Prostate gland (tissue), 2 donors: Measurements from ENCODE around the gene TOM1. TPM values are rescaled to one million over a fixed set of nuclear protein-coding genes. Genes with fewer than 3 reads are reported as not detected.

ENCODE experiments used
- DNase-seq: peaks from one replicate; pipeline ENCODE4 v3.0.0-alpha.2; 2019; ENCODE audit warnings: low spot score
- H3K27ac ChIP-seq, 2 donors: fragments of 200-600 bp; sonication (generic); 2 replicates each; pipeline ENCODE4 v1.5.1; 2017 to 2019
- H3K27me3 ChIP-seq: fragments of 200-600 bp; sonication (generic); replicated peaks from 2 replicates; pipeline ENCODE4 v1.5.1; 2019; ENCODE audit not compliant: insufficient read depth
- H3K36me3 ChIP-seq, 2 donors: fragments of 200-600 bp; sonication (generic); 1 replicate in 1 of 2; 2 replicates in 1 of 2; pipeline versions ENCODE4 v1.5.1 to v1.8.1; 2017 to 2019
- H3K4me1 ChIP-seq: fragments of 200-600 bp; sonication (generic); replicated peaks from 2 replicates; pipeline ENCODE4 v1.5.1; 2019
- H3K4me3 ChIP-seq, 2 donors: fragments of 200-600 bp; sonication (generic); 2 replicates each; pipeline ENCODE4 v1.5.1; 2017 to 2019
- H3K9me3 ChIP-seq: fragments of 200-600 bp; sonication (generic); 2 replicates; pipeline ENCODE4 v1.5.1; 2017
- POLR2A ChIP-seq: fragments of 450-650 bp; IDR thresholded peaks from one replicate; pipeline ENCODE4 v1.6.1; 2016; ENCODE audit warnings: antibody characterized with exemption, mild to moderate bottlenecking
- POLR2AphosphoS5 ChIP-seq: sonication (generic); formaldehyde crosslinking; IDR thresholded peaks from one replicate; pipeline ENCODE4 v1.6.1; 2017; ENCODE audit warnings: antibody characterized with exemption
- WGBS: methylation state at CpG from one replicate; pipeline ENCODE4 v1.1.5; 2018; 5-methylcytosine and 5-hydroxymethylcytosine counted together
- intact Hi-C: fragments of 100-400 bp; cut with DNase I; formaldehyde crosslinking; loops from one replicate; pipeline ENCODE4 v1.14.2; 2022
- total RNA-seq, 2 donors: library from RNA; depleted of rRNA; stranded (reverse); fragments of >200 nt; gene quantifications; one replicate each; pipeline ENCODE4 v1.1.0, GENCODE V29; 2016
- TF ChIP-seq, protein P1 (sequence below), 4 experiments: fragments of 200-600 bp in 2 of 4; fragments of 450-650 bp in 2 of 4; sonication (generic) in 2 of 4; IDR thresholded peaks; 1 replicate in 3 of 4; 2 replicates in 1 of 4; pipeline ENCODE4 v1.5.1; 2016 to 2019; ENCODE audit warnings: antibody characterized with exemption in 4 of 4, mild to moderate bottlenecking in 2 of 4, moderate library complexity in 2 of 4

Gene TOM1
- total RNA-seq, 2 donors from 2014 or later: 65.6 to 68.6 TPM

DNA sequence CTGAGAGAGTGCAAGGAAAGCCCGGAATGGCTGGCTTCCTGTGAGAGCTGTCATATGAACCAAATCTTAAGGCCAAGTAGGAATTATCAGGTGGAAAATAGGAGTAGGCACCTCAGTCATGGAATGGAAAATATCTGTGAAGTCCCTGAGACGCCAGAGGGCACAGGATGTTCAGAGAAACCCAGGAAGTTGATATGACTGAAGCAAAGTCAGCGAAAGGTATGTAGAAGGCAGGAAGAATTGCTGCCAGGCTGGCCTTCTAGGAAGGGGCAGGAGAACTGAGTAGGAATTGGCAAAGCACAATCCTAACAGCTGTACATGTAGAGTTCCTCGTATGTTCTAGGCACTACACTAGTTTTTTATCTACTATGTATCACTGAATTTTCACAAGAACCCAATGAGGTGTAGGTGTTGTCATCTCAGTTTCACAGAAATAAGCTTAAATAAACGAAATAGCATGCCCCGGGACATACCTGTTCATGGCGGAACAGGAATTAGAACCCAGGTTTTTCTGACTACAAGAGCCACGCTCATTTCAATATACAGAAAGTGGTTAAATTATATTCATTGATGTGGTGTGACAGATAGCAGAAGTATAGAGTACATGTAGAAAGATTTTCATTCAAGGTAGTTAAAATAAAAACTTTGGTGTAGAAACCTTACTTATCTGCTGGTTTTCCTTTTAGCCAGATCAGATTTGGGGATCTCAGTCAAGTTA lies 25.4 kb upstream of the TOM1 start:
- intact Hi-C loops: no loop called here
- Histone ChIP-seq H3K4me1 (no peaks in the 10 kb centered on the region), H3K36me3 (no peaks in the 10 kb centered on the region), H3K27ac (no peak overlapping the region), H3K9me3 (no peaks in the 10 kb centered on the region), H3K4me3 (no peak overlapping the region), H3K27me3 (no peaks in the 10 kb centered on the region)
- WGBS: 92% methylated on average over 8 of the region's 8 CpGs
- TF ChIP-seq, protein P1, sequence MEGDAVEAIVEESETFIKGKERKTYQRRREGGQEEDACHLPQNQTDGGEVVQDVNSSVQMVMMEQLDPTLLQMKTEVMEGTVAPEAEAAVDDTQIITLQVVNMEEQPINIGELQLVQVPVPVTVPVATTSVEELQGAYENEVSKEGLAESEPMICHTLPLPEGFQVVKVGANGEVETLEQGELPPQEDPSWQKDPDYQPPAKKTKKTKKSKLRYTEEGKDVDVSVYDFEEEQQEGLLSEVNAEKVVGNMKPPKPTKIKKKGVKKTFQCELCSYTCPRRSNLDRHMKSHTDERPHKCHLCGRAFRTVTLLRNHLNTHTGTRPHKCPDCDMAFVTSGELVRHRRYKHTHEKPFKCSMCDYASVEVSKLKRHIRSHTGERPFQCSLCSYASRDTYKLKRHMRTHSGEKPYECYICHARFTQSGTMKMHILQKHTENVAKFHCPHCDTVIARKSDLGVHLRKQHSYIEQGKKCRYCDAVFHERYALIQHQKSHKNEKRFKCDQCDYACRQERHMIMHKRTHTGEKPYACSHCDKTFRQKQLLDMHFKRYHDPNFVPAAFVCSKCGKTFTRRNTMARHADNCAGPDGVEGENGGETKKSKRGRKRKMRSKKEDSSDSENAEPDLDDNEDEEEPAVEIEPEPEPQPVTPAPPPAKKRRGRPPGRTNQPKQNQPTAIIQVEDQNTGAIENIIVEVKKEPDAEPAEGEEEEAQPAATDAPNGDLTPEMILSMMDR (IDR thresholded peaks at IDR 0.05): no peak
- no peak for TF ChIP-seq POLR2AphosphoS5
- TF ChIP-seq POLR2A: no peak
- no peak for DNase-seq

DNA sequence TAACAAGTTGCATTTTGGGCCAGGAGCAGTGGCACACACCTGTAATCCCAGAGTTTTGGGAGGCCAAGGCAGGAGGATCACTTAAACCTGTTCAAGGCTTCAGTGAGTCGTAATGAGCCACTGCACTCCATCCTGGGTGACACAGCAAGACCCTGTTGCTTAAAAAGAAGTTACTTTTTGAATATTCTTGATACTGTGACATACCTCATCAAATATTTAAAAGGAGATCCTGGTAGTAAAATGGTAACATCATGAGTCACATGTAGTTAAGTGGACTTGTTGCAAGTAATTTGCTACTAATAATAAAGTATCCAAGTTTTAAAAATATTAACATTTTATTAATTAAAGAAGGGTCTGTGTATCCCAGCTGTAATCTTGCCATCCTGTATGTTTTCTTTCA lies 24.1 kb upstream of the TOM1 start:
- DNase-seq: no peak
- Histone ChIP-seq H3K4me3 (no peak overlapping the region), H3K4me1 (no peaks in the 10 kb centered on the region), H3K36me3 (no peaks in the 10 kb centered on the region), H3K27me3 (no peaks in the 10 kb centered on the region), H3K9me3 (no peaks in the 10 kb centered on the region), H3K27ac (no peak overlapping the region)
- intact Hi-C loops: no loop called here
- 94% methylated on average over 1 of the region's 1 CpG for WGBS
- TF ChIP-seq POLR2AphosphoS5: no peak
- TF ChIP-seq POLR2A: no peak
- TF ChIP-seq, protein P1 (IDR thresholded peaks at IDR 0.05): no peak

DNA sequence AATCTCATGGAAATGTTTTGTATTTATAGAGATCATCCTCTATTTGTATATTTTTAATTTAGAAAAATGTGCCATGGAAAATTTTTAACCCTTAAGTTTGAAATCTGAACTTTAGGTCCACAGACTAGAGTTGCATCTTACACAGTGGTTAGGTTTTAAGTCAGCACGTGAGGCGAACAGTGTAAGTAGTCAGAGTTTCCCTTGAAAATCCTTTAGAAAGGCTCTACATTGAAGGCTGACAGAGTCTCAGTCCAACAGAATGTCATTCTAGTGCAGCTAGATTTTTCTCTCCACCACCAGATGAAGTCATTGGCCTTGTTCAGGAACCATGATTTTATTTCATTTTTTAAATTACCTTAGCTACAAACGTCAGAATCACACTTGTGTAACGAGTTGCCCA lies 23.7 kb upstream of the TOM1 start:
- no peak for TF ChIP-seq POLR2AphosphoS5
- TF ChIP-seq POLR2A: no peak
- TF ChIP-seq, protein P1 (IDR thresholded peaks at IDR 0.05): no peak
- H3K27ac ChIP-seq: no peak overlapping the region
- H3K27me3 ChIP-seq: no peaks in the 10 kb centered on the region
- H3K9me3 ChIP-seq: no peaks in the 10 kb centered on the region
- DNase-seq: no peak
- H3K36me3 ChIP-seq: no peaks in the 10 kb centered on the region
- no peaks in the 10 kb centered on the region for H3K4me1 ChIP-seq
- WGBS: 78% methylated on average over 4 of the region's 4 CpGs
- H3K4me3 ChIP-seq: no peak overlapping the region
- intact Hi-C loops: no loop called here

DNA sequence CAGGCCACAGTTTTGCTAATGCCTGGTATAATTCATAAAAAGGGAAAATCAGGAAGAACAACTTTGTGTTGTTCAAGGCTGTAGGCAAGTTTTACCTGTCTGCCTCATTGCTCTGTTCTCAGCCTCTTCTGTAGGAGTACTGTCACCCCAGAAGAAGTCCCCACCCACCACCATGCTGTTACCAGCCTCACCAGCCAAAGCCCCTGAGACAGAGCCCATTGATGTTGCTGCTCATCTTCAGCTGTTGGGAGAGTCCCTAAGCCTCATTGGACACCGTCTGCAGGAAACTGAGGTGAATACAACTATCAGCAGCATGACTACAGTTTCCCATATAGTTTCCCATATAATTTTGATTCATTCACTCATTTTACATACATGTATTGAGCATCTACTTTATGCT lies 11.6 kb upstream of the TOM1 start:
- H3K9me3 ChIP-seq: no peaks in the 10 kb centered on the region
- DNase-seq: no peak
- H3K4me1 ChIP-seq: no peaks in the 10 kb centered on the region
- H3K27me3 ChIP-seq: no peaks in the 10 kb centered on the region
- H3K36me3 ChIP-seq: peaks cover 4 to 7% of the 10 kb centered on the region in 2 donors
- no peak overlapping the region for H3K27ac ChIP-seq
- intact Hi-C loops: no loop called here
- WGBS: 96% methylated on average over 1 of the region's 1 CpG
- TF ChIP-seq, protein P1 (IDR thresholded peaks at IDR 0.05): no peak
- TF ChIP-seq POLR2A: no peak
- no peak for TF ChIP-seq POLR2AphosphoS5
- H3K4me3 ChIP-seq: no peak overlapping the region

DNA sequence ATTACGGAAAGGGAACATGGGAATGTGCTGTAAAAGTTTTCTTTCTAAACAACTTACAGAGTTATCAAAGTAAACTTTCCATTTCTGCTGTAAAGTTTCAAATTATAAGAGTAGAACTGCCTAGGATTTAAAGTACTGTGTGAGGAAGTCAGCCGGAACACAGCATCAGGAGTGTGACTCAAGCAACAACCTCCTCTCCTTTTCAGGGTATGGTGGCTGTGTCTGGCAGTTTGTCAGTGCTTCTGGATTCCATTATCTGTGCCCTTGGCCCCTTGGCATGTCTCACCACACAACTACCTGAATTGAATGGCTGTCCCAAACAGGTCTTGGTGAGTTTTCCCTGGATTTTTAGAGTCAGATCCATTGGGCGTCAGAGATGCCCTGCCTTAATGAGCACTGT lies 6.9 kb upstream of the TOM1 start:
- H3K9me3 ChIP-seq: no peaks in the 10 kb centered on the region
- peaks cover 4 to 7% of the 10 kb centered on the region in 2 donors for H3K36me3 ChIP-seq
- H3K27me3 ChIP-seq: no peaks in the 10 kb centered on the region
- DNase-seq: no peak
- WGBS: 90% methylated on average over 3 of the region's 3 CpGs
- no peaks in the 10 kb centered on the region for H3K4me1 ChIP-seq
- no peak overlapping the region for H3K27ac ChIP-seq
- intact Hi-C loops: no loop called here
- no peak overlapping the region for H3K4me3 ChIP-seq
- TF ChIP-seq POLR2AphosphoS5 (no peak), POLR2A (no peak)
- TF ChIP-seq, protein P1 (IDR thresholded peaks at IDR 0.05): no peak
